ENCODE results near the gene AR.

Gene AR

DNA sequence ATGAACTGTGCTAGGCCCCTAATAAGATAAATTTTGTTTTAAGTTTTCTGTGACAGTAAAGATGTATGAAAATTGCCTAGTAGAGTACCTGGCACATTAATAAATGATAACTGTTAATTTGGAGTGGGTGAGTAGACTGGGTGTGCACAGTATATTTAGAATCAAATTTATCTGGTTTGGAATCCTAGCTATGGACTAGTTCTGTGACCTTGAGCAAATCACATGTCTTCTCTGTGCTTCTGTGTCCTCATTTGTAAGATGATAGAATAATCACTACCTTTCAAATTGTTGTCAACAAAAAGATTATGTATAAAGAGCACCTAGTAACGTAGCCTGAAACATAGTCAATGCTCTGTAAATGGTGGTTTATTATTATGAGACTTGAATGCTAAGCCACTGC is 170.2 kb downstream of the AR start:
- H3K9ac ChIP-seq: no peak overlapping the region
- H3K4me1 ChIP-seq: no peaks in the 10 kb centered on the region
- H3K79me2 ChIP-seq: no peaks in the 10 kb centered on the region
- no peak overlapping the region for H3K27ac ChIP-seq
- H3K27me3 ChIP-seq (ENCODE audit: control insufficient read depth, insufficient read depth, low read length): no peaks in the 10 kb centered on the region
- no peak overlapping the region for H3K4me2 ChIP-seq (ENCODE audit: low read length)
- TF ChIP-seq, protein P1, sequence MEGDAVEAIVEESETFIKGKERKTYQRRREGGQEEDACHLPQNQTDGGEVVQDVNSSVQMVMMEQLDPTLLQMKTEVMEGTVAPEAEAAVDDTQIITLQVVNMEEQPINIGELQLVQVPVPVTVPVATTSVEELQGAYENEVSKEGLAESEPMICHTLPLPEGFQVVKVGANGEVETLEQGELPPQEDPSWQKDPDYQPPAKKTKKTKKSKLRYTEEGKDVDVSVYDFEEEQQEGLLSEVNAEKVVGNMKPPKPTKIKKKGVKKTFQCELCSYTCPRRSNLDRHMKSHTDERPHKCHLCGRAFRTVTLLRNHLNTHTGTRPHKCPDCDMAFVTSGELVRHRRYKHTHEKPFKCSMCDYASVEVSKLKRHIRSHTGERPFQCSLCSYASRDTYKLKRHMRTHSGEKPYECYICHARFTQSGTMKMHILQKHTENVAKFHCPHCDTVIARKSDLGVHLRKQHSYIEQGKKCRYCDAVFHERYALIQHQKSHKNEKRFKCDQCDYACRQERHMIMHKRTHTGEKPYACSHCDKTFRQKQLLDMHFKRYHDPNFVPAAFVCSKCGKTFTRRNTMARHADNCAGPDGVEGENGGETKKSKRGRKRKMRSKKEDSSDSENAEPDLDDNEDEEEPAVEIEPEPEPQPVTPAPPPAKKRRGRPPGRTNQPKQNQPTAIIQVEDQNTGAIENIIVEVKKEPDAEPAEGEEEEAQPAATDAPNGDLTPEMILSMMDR (IDR thresholded peaks at IDR 0.05): no peak
- no peaks in the 10 kb centered on the region for H3K36me3 ChIP-seq (ENCODE audit: control insufficient read depth, insufficient read depth, low read length)
- H2AFZ ChIP-seq: no peak overlapping the region
- no peak overlapping the region for H3K4me3 ChIP-seq (ENCODE audit: low read depth, low read length)
- no peaks in the 10 kb centered on the region for H3K9me3 ChIP-seq (ENCODE audit: control insufficient read depth, low read length)

DNA sequence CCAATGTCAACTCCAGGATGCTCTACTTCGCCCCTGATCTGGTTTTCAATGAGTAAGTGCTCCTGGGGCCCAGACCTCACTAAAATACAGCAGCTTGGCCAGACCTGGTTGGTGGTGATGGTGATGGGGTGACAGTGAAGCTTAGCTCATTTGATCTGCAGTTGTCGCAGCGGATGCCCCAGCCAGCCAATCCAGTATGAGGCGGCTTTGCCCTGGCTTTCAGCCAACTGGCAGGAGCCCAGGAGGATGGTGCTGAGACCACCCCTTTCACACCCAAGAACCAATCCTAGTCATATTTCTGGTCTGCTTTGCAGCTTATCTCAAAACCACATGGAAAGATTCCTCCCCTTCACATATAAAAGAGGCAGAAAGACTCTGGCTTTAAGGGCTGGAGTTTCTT is 173.8 kb downstream of the AR start:
- Histone ChIP-seq H3K4me2 (ENCODE audit: low read length) (no peak overlapping the region), H3K27ac (no peak overlapping the region), H3K4me3 (ENCODE audit: low read depth, low read length) (no peak overlapping the region), H3K4me1 (no peaks in the 10 kb centered on the region), H3K79me2 (no peaks in the 10 kb centered on the region), H3K9me3 (ENCODE audit: control insufficient read depth, low read length) (no peaks in the 10 kb centered on the region), H3K27me3 (ENCODE audit: control insufficient read depth, insufficient read depth, low read length) (no peaks in the 10 kb centered on the region), H3K9ac (no peak overlapping the region), H3K36me3 (ENCODE audit: control insufficient read depth, insufficient read depth, low read length) (no peaks in the 10 kb centered on the region), H2AFZ (no peak overlapping the region)
- TF ChIP-seq, protein P1 (IDR thresholded peaks at IDR 0.05): no peak

DNA sequence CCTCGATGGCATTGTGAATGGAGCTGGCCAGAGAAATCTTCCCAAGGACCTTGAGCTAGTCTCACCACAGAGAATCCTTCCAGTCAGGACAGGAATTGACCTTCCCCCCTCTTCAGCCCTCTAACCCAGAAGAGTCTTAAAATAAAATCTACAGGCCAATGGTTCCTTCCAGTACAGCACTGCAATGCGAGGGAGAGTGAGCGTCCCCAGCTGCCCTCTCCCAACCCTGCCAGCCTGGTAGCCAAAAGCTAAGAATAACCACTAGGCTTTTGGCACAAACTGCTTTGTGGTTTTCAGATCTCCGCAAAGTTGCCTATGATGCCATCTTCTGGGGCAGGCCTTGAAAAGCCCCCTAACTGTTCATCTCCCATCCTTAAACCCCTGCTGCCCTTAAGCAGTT is 175.1 kb downstream of the AR start:
- Histone ChIP-seq H3K27ac (no peak overlapping the region), H3K36me3 (ENCODE audit: control insufficient read depth, insufficient read depth, low read length) (no peaks in the 10 kb centered on the region), H3K4me1 (no peaks in the 10 kb centered on the region), H3K9me3 (ENCODE audit: control insufficient read depth, low read length) (no peaks in the 10 kb centered on the region), H3K27me3 (ENCODE audit: control insufficient read depth, insufficient read depth, low read length) (no peaks in the 10 kb centered on the region), H3K9ac (no peak overlapping the region), H3K79me2 (no peaks in the 10 kb centered on the region), H2AFZ (no peak overlapping the region), H3K4me2 (ENCODE audit: low read length) (no peak overlapping the region), H3K4me3 (ENCODE audit: low read depth, low read length) (no peak overlapping the region)
- TF ChIP-seq, protein P1 (IDR thresholded peaks at IDR 0.05): no peak

DNA sequence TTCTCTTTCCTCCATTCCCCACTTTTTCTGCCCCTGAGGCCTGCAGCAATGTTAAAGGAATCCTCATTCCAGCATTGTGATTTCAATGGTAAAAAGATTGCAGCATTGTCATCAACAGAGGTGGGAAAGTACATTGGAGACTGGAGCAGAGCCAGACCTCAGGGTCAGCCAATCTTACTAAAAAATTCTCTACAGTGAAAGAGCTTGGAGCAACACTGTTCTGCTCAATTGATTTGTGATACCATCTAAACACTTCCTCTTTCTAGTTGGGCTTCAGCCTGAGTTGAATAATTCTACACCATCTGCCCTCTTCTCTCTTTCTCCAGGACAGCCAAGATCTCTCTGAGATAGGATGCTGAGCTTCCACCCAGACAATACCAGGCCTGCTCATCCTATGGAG is 176.5 kb downstream of the AR start:
- Histone ChIP-seq H3K79me2 (no peaks in the 10 kb centered on the region), H3K9ac (no peak overlapping the region), H3K27me3 (ENCODE audit: control insufficient read depth, insufficient read depth, low read length) (no peaks in the 10 kb centered on the region), H3K9me3 (ENCODE audit: control insufficient read depth, low read length) (no peaks in the 10 kb centered on the region), H3K4me3 (ENCODE audit: low read depth, low read length) (no peak overlapping the region), H3K27ac (no peak overlapping the region), H3K36me3 (ENCODE audit: control insufficient read depth, insufficient read depth, low read length) (no peaks in the 10 kb centered on the region), H3K4me2 (ENCODE audit: low read length) (no peak overlapping the region), H3K4me1 (no peaks in the 10 kb centered on the region), H2AFZ (no peak overlapping the region)
- TF ChIP-seq, protein P1 (IDR thresholded peaks at IDR 0.05): no peak

DNA sequence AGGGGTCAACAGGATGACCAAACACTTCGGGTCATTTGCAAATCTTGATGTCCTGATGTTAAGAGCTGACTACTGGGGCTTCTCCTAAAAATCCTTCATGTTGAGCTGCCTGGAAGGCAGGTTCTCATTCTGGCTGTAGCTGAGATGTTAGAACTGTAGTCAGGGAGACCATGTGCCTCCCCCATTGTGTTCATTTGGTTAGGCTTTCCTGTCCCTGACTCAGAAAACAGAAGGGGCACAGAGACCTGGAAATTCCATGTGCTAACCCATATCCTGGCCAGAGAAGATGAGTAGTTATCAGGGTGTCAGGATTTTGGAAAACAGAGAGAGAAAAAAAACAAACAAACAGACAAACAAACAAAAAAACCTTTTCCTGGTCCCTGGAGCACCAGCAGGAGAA is 177.5 kb downstream of the AR start:
- TF ChIP-seq, protein P1 (IDR thresholded peaks at IDR 0.05): no peak
- no peak overlapping the region for H3K9ac ChIP-seq
- no peak overlapping the region for H3K27ac ChIP-seq
- no peaks in the 10 kb centered on the region for H3K4me1 ChIP-seq
- H3K4me3 ChIP-seq (ENCODE audit: low read depth, low read length): no peak overlapping the region
- no peak overlapping the region for H3K4me2 ChIP-seq (ENCODE audit: low read length)
- H2AFZ ChIP-seq: no peak overlapping the region
- no peaks in the 10 kb centered on the region for H3K27me3 ChIP-seq (ENCODE audit: control insufficient read depth, insufficient read depth, low read length)
- no peaks in the 10 kb centered on the region for H3K9me3 ChIP-seq (ENCODE audit: control insufficient read depth, low read length)
- no peaks in the 10 kb centered on the region for H3K79me2 ChIP-seq
- no peaks in the 10 kb centered on the region for H3K36me3 ChIP-seq (ENCODE audit: control insufficient read depth, insufficient read depth, low read length)
